ENCODE data around the gene MAN1A1.

GRCh38 chr6:119256392-119256791 lies 93.2 kb downstream of the MAN1A1 start:
- TF ChIP-seq TCF12 (IDR thresholded peaks at IDR 0.05; ENCODE audit: low read depth), result no peak
- TF ChIP-seq MAX (IDR thresholded peaks at IDR 0.05), result no peak
- no peak for TF ChIP-seq EGR1 (IDR thresholded peaks at IDR 0.05)
- no peak for TF ChIP-seq REST (IDR thresholded peaks at IDR 0.05; ENCODE audit: low read depth)
- no peak for TF ChIP-seq YY1 (IDR thresholded peaks at IDR 0.05; ENCODE audit: low read depth)
- no peak for TF ChIP-seq TEAD4 (IDR thresholded peaks at IDR 0.05)
- no peak for TF ChIP-seq RAD21 (IDR thresholded peaks at IDR 0.05; ENCODE audit: low read depth)

Data from Ishikawa (cell line).